ENCODE measurements around the gene WNT4.

The WNT4 gene

GRCh38 chr1:22088331-22088730, 54.6 kb downstream of the WNT4 start:
- peaks cover 46 to 53% of the 10 kb centered on the region in 2 experiments for H3K4me1 ChIP-seq (ENCODE audit: control insufficient read depth in 1 of 2, insufficient read depth in 1 of 2, low read depth in 1 of 2, low read length in 1 of 2)
- no peaks in the 10 kb centered on the region for H3K9me3 ChIP-seq
- H3K36me3 ChIP-seq: peaks cover 72% of the 10 kb centered on the region
- TF ChIP-seq CTCF (IDR thresholded peaks at IDR 0.05): no peak
- H3K4me3 ChIP-seq (ENCODE audit: low read depth in 1 of 2, low read length in 1 of 2): no peak overlapping the region
- peak overlapping the region; percentile 77 for H3K27ac ChIP-seq
- no peaks in the 10 kb centered on the region for H3K27me3 ChIP-seq

GRCh38 chr1:22080191-22080590, 62.7 kb downstream of the WNT4 start:
- no peak for TF ChIP-seq CTCF (IDR thresholded peaks at IDR 0.05)
- peak overlapping the region; percentile 16 for H3K27ac ChIP-seq
- H3K4me3 ChIP-seq (ENCODE audit: low read depth in 1 of 2, low read length in 1 of 2): no peak overlapping the region
- H3K9me3 ChIP-seq: no peaks in the 10 kb centered on the region
- H3K36me3 ChIP-seq: peaks cover 71% of the 10 kb centered on the region
- H3K27me3 ChIP-seq: no peaks in the 10 kb centered on the region
- peaks cover 26 to 31% of the 10 kb centered on the region in 2 experiments for H3K4me1 ChIP-seq (ENCODE audit: control insufficient read depth in 1 of 2, insufficient read depth in 1 of 2, low read depth in 1 of 2, low read length in 1 of 2)

- peak overlapping the region; percentile 39 for H3K27ac ChIP-seq
- TF ChIP-seq CTCF (IDR thresholded peaks at IDR 0.05): no peak
- H3K27me3 ChIP-seq: no peaks in the 10 kb centered on the region
- H3K4me1 ChIP-seq (ENCODE audit: control insufficient read depth in 1 of 2, insufficient read depth in 1 of 2, low read depth in 1 of 2, low read length in 1 of 2): peaks cover 34 to 52% of the 10 kb centered on the region in 2 experiments
- H3K9me3 ChIP-seq: no peaks in the 10 kb centered on the region
- peaks cover 66% of the 10 kb centered on the region for H3K36me3 ChIP-seq
- no peak overlapping the region for H3K4me3 ChIP-seq (ENCODE audit: low read depth in 1 of 2, low read length in 1 of 2)
These were observed 64.8 kb downstream of the WNT4 start for GRCh38 chr1:22078133-22078532.

- H3K27me3 ChIP-seq: no peaks in the 10 kb centered on the region
- no peak overlapping the region for H3K4me3 ChIP-seq (ENCODE audit: low read depth in 1 of 2, low read length in 1 of 2)
- no peak for TF ChIP-seq CTCF (IDR thresholded peaks at IDR 0.05)
- H3K27ac ChIP-seq: peak overlapping the region; percentile 39
- H3K9me3 ChIP-seq: no peaks in the 10 kb centered on the region
- H3K36me3 ChIP-seq: peaks cover 62% of the 10 kb centered on the region
- peaks cover 37 to 56% of the 10 kb centered on the region in 2 experiments for H3K4me1 ChIP-seq (ENCODE audit: control insufficient read depth in 1 of 2, insufficient read depth in 1 of 2, low read depth in 1 of 2, low read length in 1 of 2)
These were observed 65.2 kb downstream of the WNT4 start for GRCh38 chr1:22077728-22078127.

GRCh38 chr1:22076346-22076745, 66.6 kb downstream of the WNT4 start:
- Histone ChIP-seq H3K27ac (peak overlapping the region; percentile 78), H3K4me1 (ENCODE audit: control insufficient read depth in 1 of 2, insufficient read depth in 1 of 2, low read depth in 1 of 2, low read length in 1 of 2) (peaks cover 50 to 68% of the 10 kb centered on the region in 2 experiments), H3K9me3 (no peaks in the 10 kb centered on the region), H3K27me3 (no peaks in the 10 kb centered on the region), H3K4me3 (ENCODE audit: low read depth in 1 of 2, low read length in 1 of 2) (peak overlapping the region; percentile 4 to 23), H3K36me3 (peaks cover 53% of the 10 kb centered on the region)
- TF ChIP-seq CTCF (IDR thresholded peaks at IDR 0.05): no peak

GRCh38 chr1:22075718-22076117, 67.2 kb downstream of the WNT4 start:
- peak overlapping the region; percentile 2 to 23 for H3K4me3 ChIP-seq (ENCODE audit: low read depth in 1 of 2, low read length in 1 of 2)
- no peak for TF ChIP-seq CTCF (IDR thresholded peaks at IDR 0.05)
- peaks cover 51 to 71% of the 10 kb centered on the region in 2 experiments for H3K4me1 ChIP-seq (ENCODE audit: control insufficient read depth in 1 of 2, insufficient read depth in 1 of 2, low read depth in 1 of 2, low read length in 1 of 2)
- H3K36me3 ChIP-seq: peaks cover 47% of the 10 kb centered on the region
- H3K9me3 ChIP-seq: no peaks in the 10 kb centered on the region
- no peaks in the 10 kb centered on the region for H3K27me3 ChIP-seq
- peak overlapping the region; percentile 78 for H3K27ac ChIP-seq
